ENCODE measurements around the gene CCDC197.

DNA sequence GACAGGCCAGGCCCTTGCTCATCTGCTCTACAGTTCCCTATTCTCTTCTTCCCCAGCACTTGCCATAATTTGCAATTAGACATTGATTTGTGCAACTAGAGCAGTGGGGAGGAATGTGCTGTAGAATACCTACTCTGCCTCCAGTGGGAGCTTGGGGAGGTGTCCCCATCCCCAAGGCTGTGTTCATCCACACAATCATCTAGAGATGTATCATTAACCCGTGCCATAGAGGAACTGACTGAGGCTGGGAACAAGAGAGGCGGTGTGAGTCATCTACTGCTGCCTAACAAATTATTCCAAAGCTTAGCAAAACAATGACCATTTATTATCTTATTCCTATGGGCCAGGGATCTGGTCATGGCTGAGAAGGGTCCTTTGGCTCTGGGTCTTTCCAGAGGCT lies 23.9 kb downstream of the CCDC197 start:
- TF ChIP-seq POLR2A (IDR thresholded peaks at IDR 0.05; ENCODE audit: low read depth, low read length) = no peak
- TF ChIP-seq CTCF (conservative IDR thresholded peaks at IDR 0.05; ENCODE audit: low read depth, low read length) = no peak
- TF ChIP-seq RCOR1 (IDR thresholded peaks at IDR 0.05; ENCODE audit: insufficient replicate concordance, low read length) = no peak
- TF ChIP-seq MAZ (IDR thresholded peaks at IDR 0.05; ENCODE audit: borderline replicate concordance, low read depth, low read length) = no peak
- TF ChIP-seq FOS (IDR thresholded peaks at IDR 0.05; ENCODE audit: low read depth, low read length) = no peak
- TF ChIP-seq USF2 (IDR thresholded peaks at IDR 0.05; ENCODE audit: low read depth, low read length) = no peak
- no peak for TF ChIP-seq CHD1 (IDR thresholded peaks at IDR 0.05; ENCODE audit: low read depth, low read length)
- TF ChIP-seq RAD21 (IDR thresholded peaks at IDR 0.05; ENCODE audit: low read length) = no peak
- TF ChIP-seq, protein P1, sequence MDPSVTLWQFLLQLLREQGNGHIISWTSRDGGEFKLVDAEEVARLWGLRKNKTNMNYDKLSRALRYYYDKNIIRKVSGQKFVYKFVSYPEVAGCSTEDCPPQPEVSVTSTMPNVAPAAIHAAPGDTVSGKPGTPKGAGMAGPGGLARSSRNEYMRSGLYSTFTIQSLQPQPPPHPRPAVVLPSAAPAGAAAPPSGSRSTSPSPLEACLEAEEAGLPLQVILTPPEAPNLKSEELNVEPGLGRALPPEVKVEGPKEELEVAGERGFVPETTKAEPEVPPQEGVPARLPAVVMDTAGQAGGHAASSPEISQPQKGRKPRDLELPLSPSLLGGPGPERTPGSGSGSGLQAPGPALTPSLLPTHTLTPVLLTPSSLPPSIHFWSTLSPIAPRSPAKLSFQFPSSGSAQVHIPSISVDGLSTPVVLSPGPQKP (IDR thresholded peaks at IDR 0.05; ENCODE audit: borderline replicate concordance, low read depth, low read length) = no peak
- no peak for TF ChIP-seq RFX5 (IDR thresholded peaks at IDR 0.05; ENCODE audit: low read depth, low read length)
- no peak for TF ChIP-seq MAFK (IDR thresholded peaks at IDR 0.05; ENCODE audit: low read depth, low read length)
- TF ChIP-seq MXI1 (IDR thresholded peaks at IDR 0.05; ENCODE audit: borderline replicate concordance, low read depth, low read length) = no peak

Data from IMR-90 (cell line).